Measurements from ENCODE around the gene DONSON. TPM values are rescaled to one million over a fixed set of nuclear protein-coding genes. Genes with fewer than 3 reads are reported as not detected.

Gene DONSON
- total and polyA plus RNA-seq, 2 of the 13 experiments (the other 11 are each of a cell fraction or from before 2014, with no cell fraction given) = 35.4 to 63.6 TPM

GRCh38 chr21:33560965-33561364 is 27.5 kb downstream of the DONSON start:
- peaks cover 29% of the 10 kb centered on the region for H4K20me1 ChIP-seq (ENCODE audit: insufficient read depth, low read length)
- POLR2A ChIA-PET = interaction anchor here (0.9 to 1.0 kb wide), 2 partner anchors 10 to 18 kb away, joined by 3 read pairs; no protein-coding TSS in a partner anchor

GRCh38 chr21:33559813-33560212 is 28.7 kb downstream of the DONSON start:
- CTCF ChIA-PET (ENCODE audit: low intra/inter-chr PET ratio, low total read pairs) = no interaction called here
- no peak overlapping the region for H3K4me3 ChIP-seq (replicated peaks in 1 of 3; ENCODE audit: insufficient read depth in 1 of 3, low read depth in 2 of 3, low read length in 3 of 3)
- BruUV-seq (replicated peaks) = no TSS peak
- POLR2A ChIA-PET = no interaction called here
- TF ChIP-seq BCL6 (CRISPR knock-in tag; IDR thresholded peaks at IDR 0.05) (no peak), RBM22 (optimal IDR thresholded peaks at IDR 0.05; ENCODE audit: low read length) (peak; percentile 66), CREM (IDR thresholded peaks at IDR 0.05) (no peak), CREM (CRISPR knock-in tag; IDR thresholded peaks at IDR 0.05) (no peak)
- H3K79me2 ChIP-seq (ENCODE audit: insufficient read depth, low read length) = peaks cover 49% of the 10 kb centered on the region
- peaks cover 29% of the 10 kb centered on the region for H4K20me1 ChIP-seq (ENCODE audit: insufficient read depth, low read length)
- FAIRE-seq (no peak), ATAC-seq (no peak), DNase-seq (ENCODE audit: low spot score) (no peak)
- no peaks in the 10 kb centered on the region; a peak in 1 of 5 replicates for H3K27me3 ChIP-seq (ENCODE audit: control insufficient read depth in 1 of 2, insufficient read depth in 2 of 2, low read length in 2 of 2)
- WGBS (ENCODE audit: low lambda C conversion rate) = 95% methylated on average over 10 of the region's 10 CpGs
- H2AFZ ChIP-seq (ENCODE audit: low read length) = no peak overlapping the region
- H3K9me3 ChIP-seq (ENCODE audit: low read length) = no peaks in the 10 kb centered on the region
- peaks cover 11% of the 10 kb centered on the region; the same call in 1 of the 2 replicates for H3K4me1 ChIP-seq (ENCODE audit: insufficient read depth, low read length)
- H3K9ac ChIP-seq (ENCODE audit: insufficient read depth, low read depth, low read length) = no peak overlapping the region
- intact Hi-C loops (cut with micrococcal nuclease; ENCODE audit: unreplicated experiment) (loop anchor here (2.0 kb wide), 2 partner anchors 15 to 35 kb away; no protein-coding TSS in a partner anchor), in situ Hi-C loops (cut with HindIII; ENCODE audit: extremely low pct_ligation_motif_present, low pct_unique_long_range_greater_than_20kb) (no loop called here)
- H3K4me2 ChIP-seq (ENCODE audit: low read depth, low read length) = no peak overlapping the region
- H3K27ac ChIP-seq (ENCODE audit: extremely low read length, insufficient read depth, low read length) = no peak overlapping the region
- peaks cover 14 to 72% of the 10 kb centered on the region in 2 experiments for H3K36me3 ChIP-seq (replicated peaks in 1 of 2; ENCODE audit: control insufficient read depth in 1 of 2, insufficient read depth in 2 of 2, low read length in 2 of 2)

More at GRCh38 chr21:33560965-33561364, 27.5 kb downstream of the DONSON start:
- Histone ChIP-seq H3K4me3 (replicated peaks in 1 of 3; ENCODE audit: insufficient read depth in 1 of 3, low read depth in 2 of 3, low read length in 3 of 3) (no peak overlapping the region), H3K79me2 (ENCODE audit: insufficient read depth, low read length) (peaks cover 38% of the 10 kb centered on the region), H3K4me2 (ENCODE audit: low read depth, low read length) (no peak overlapping the region), H3K36me3 (replicated peaks in 1 of 2; ENCODE audit: control insufficient read depth in 1 of 2, insufficient read depth in 2 of 2, low read length in 2 of 2) (peaks cover 13 to 62% of the 10 kb centered on the region in 2 experiments), H3K9ac (ENCODE audit: insufficient read depth, low read depth, low read length) (no peak overlapping the region), H3K27me3 (ENCODE audit: control insufficient read depth in 1 of 2, insufficient read depth in 2 of 2, low read length in 2 of 2) (no peaks in the 10 kb centered on the region; a peak in 1 of 5 replicates), H3K9me3 (ENCODE audit: low read length) (no peaks in the 10 kb centered on the region), H3K4me1 (ENCODE audit: insufficient read depth, low read length) (peaks cover 4% of the 10 kb centered on the region; the same call in 1 of the 2 replicates), H3K27ac (ENCODE audit: extremely low read length, insufficient read depth, low read length) (no peak overlapping the region), H2AFZ (ENCODE audit: low read length) (no peak overlapping the region)
- no TSS peak for BruUV-seq (replicated peaks)
- FAIRE-seq (no peak), ATAC-seq (no peak), DNase-seq (ENCODE audit: low spot score) (no peak)
- CTCF ChIA-PET (ENCODE audit: low intra/inter-chr PET ratio, low total read pairs) = no interaction called here
- in situ Hi-C loops (cut with HindIII; ENCODE audit: extremely low pct_ligation_motif_present, low pct_unique_long_range_greater_than_20kb) = no loop called here
- TF ChIP-seq THAP7 (CRISPR knock-in tag; IDR thresholded peaks at IDR 0.05) (no peak), TBP (CRISPR knock-in tag; IDR thresholded peaks at IDR 0.05) (no peak), FOXO1 (CRISPR knock-in tag; IDR thresholded peaks at IDR 0.05) (no peak), RBM22 (optimal IDR thresholded peaks at IDR 0.05; ENCODE audit: low read length) (no peak), KAT7 (CRISPR knock-in tag; IDR thresholded peaks at IDR 0.05; ENCODE audit: borderline replicate concordance) (no peak), ZNF230 (CRISPR knock-in tag; IDR thresholded peaks at IDR 0.05) (no peak), RFXAP (CRISPR knock-in tag; IDR thresholded peaks at IDR 0.05; ENCODE audit: borderline replicate concordance) (no peak), POLR2AphosphoS2 (IDR thresholded peaks at IDR 0.05; ENCODE audit: low read depth, low read length) (peak; percentile 31; the same call in 1 of the 2 replicates), POLR2AphosphoS5 (IDR thresholded peaks at IDR 0.05; ENCODE audit: low read depth, low read length) (peak; percentile 37; the same call in 1 of the 2 replicates), NFIC (IDR thresholded peaks at IDR 0.05; ENCODE audit: low read length) (no peak)
- intact Hi-C loops (cut with micrococcal nuclease; ENCODE audit: unreplicated experiment) = no loop called here
